ENCODE measurements around the gene PTPRA.

DNA sequence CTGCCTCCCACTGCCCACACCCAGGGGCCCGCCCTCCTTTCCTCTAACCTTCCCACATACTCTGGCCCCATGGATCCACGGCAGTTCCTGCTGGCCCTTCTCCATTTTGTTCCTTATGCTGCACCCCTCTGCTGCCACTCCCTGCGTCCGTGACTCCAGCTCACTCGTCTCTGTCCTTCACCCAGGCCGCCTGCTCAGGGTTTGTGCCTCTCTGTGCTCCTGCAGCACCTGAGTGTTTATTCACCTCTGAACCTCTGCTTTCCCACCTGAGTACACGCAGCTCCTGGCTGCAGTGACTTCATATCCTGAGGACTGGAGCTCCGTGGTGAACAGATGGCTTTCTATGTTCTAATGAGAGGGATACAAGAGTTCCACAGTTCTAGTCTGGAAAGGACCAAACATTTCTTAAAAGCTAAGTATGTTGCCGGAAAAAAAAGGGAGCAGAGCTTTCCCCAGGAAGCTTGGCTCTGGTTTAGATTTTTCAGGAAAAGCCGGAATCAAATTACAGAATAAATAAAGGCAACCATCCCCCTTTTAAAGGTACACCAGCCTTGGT, 168.7 kb downstream of the PTPRA start:
- TF ChIP-seq POLR2A (IDR thresholded peaks at IDR 0.05; ENCODE audit: low read depth, low read length): no peak
- no peak for TF ChIP-seq CTCF (IDR thresholded peaks at IDR 0.05; ENCODE audit: extremely low read depth in 1 of 2, insufficient read depth in 1 of 2, low read depth in 1 of 2, low read length in 2 of 2)
- no peak for TF ChIP-seq POLR2AphosphoS5 (IDR thresholded peaks at IDR 0.05; ENCODE audit: insufficient read depth, low read depth, low read length)
- TF ChIP-seq EZH2 (IDR thresholded peaks at IDR 0.05; ENCODE audit: borderline replicate concordance, low read depth, low read length, severe bottlenecking): no peak
- TF ChIP-seq MAX (IDR thresholded peaks at IDR 0.05; ENCODE audit: insufficient read depth, insufficient read length): no peak
- no peak for TF ChIP-seq GATA2 (IDR thresholded peaks at IDR 0.05; ENCODE audit: insufficient read depth, insufficient read length, low read depth, low read length)
- no peak for TF ChIP-seq MYC (IDR thresholded peaks at IDR 0.05; ENCODE audit: low read depth, low read length)
- TF ChIP-seq JUN (IDR thresholded peaks at IDR 0.05; ENCODE audit: borderline replicate concordance, insufficient read depth, insufficient read length, low read depth): no peak
- no peak for TF ChIP-seq FOS (IDR thresholded peaks at IDR 0.05; ENCODE audit: borderline replicate concordance, insufficient read depth, low read length)

Data from endothelial cell of umbilical vein (primary cell).